Measurements from ENCODE around the gene ZNF598. TPM values are rescaled to one million over a fixed set of nuclear protein-coding genes. Genes with fewer than 3 reads are reported as not detected.

ZNF598 gene
- total and polyA plus RNA-seq, 2 of the 13 experiments (the other 11 are each of a cell fraction or from before 2014, with no cell fraction given): 13.5 to 14.2 TPM

- peaks cover 24 to 44% of the 10 kb centered on the region in 2 experiments for H3K36me3 ChIP-seq (replicated peaks in 1 of 2; ENCODE audit: control insufficient read depth in 1 of 2, insufficient read depth in 2 of 2, low read length in 2 of 2)
- ATAC-seq (peak; percentile 89), DNase-seq (ENCODE audit: low spot score) (peak; percentile 92), FAIRE-seq (peak; percentile 92)
- WGBS (ENCODE audit: low lambda C conversion rate): 0% methylated on average over 1 of the region's 36 CpGs
- BruUV-seq (replicated peaks): no TSS peak
- peak overlapping the region; percentile 42 for H3K4me2 ChIP-seq (ENCODE audit: low read depth, low read length)
- peak overlapping the region in 1 of 3 experiments; percentile 17; a peak in 1 of 6 replicates for H3K4me3 ChIP-seq (replicated peaks in 1 of 3; ENCODE audit: insufficient read depth in 1 of 3, low read depth in 2 of 3, low read length in 3 of 3)
- H2AFZ ChIP-seq (ENCODE audit: low read length): no peak overlapping the region
- H3K27ac ChIP-seq (ENCODE audit: extremely low read length, insufficient read depth, low read length): peak overlapping the region; percentile 1
- in situ Hi-C loops (cut with HindIII; ENCODE audit: extremely low pct_ligation_motif_present, low pct_unique_long_range_greater_than_20kb): no loop called here
- intact Hi-C loops (cut with micrococcal nuclease; ENCODE audit: unreplicated experiment): no loop called here
- H3K9ac ChIP-seq (ENCODE audit: insufficient read depth, low read depth, low read length): no peak overlapping the region
- peaks cover 42% of the 10 kb centered on the region for H3K4me1 ChIP-seq (ENCODE audit: insufficient read depth, low read length)
- H3K79me2 ChIP-seq (ENCODE audit: insufficient read depth, low read length): peaks cover 42% of the 10 kb centered on the region
- CTCF ChIA-PET (ENCODE audit: low intra/inter-chr PET ratio, low total read pairs): interaction anchor here (0.7 to 1.8 kb wide), 5 partner anchors 14 to 141 kb away, joined by 3 to 10 read pairs (median 5); partner anchors contain the start of genes GFER and SYNGR3
- H3K27me3 ChIP-seq (ENCODE audit: control insufficient read depth in 1 of 2, insufficient read depth in 2 of 2, low read length in 2 of 2): no peaks in the 10 kb centered on the region
- H4K20me1 ChIP-seq (ENCODE audit: insufficient read depth, low read length): peaks cover 18% of the 10 kb centered on the region; the same call in 1 of the 2 replicates
- POLR2A ChIA-PET: interaction anchor here (0.8 to 2.8 kb wide), 15 partner anchors 10 to 151 kb away, joined by 3 to 27 read pairs (median 5); partner anchors contain the start of genes GFER, NOXO1, NPW and NTHL1
- no peaks in the 10 kb centered on the region for H3K9me3 ChIP-seq (ENCODE audit: low read length)
- TF ChIP-seq ZFP62 (CRISPR knock-in tag; IDR thresholded peaks at IDR 0.05) (no peak), ZNF749 (CRISPR knock-in tag; IDR thresholded peaks at IDR 0.05; ENCODE audit: borderline replicate concordance) (no peak), ZNF280D (CRISPR knock-in tag; IDR thresholded peaks at IDR 0.05) (0 out of 2 replicates have a peak, but pooled peaks have one; percentile 59), HMG20A (CRISPR knock-in tag; IDR thresholded peaks at IDR 0.05; ENCODE audit: borderline replicate concordance) (no peak), ARNTL (CRISPR knock-in tag; IDR thresholded peaks at IDR 0.05) (0 out of 2 replicates have a peak, but pooled peaks have one; percentile 27), HOXA5 (CRISPR knock-in tag; IDR thresholded peaks at IDR 0.05) (0 out of 2 replicates have a peak, but pooled peaks have one; percentile 28), ATF7-NPFF (CRISPR knock-in tag; IDR thresholded peaks at IDR 0.05; ENCODE audit: low read depth) (peak; percentile 46; the same call in 1 of the 2 replicates), SP4 (CRISPR knock-in tag; IDR thresholded peaks at IDR 0.05) (peak; percentile 83), SP5 (CRISPR knock-in tag; IDR thresholded peaks at IDR 0.05; ENCODE audit: borderline replicate concordance, low read depth) (peak; percentile 91), DRAP1 (CRISPR knock-in tag; IDR thresholded peaks at IDR 0.05) (peak; percentile 55; the same call in 1 of the 2 replicates), SAP130 (CRISPR knock-in tag; IDR thresholded peaks at IDR 0.05; ENCODE audit: low read depth) (peak; percentile 92), HIC2 (CRISPR knock-in tag; IDR thresholded peaks at IDR 0.05; ENCODE audit: low read depth) (peak; percentile 66; the same call in 1 of the 2 replicates), FOXK1 (CRISPR knock-in tag; IDR thresholded peaks at IDR 0.05; ENCODE audit: borderline replicate concordance, low read depth) (peak; percentile 49; the same call in 1 of the 2 replicates), HNRNPLL (IDR thresholded peaks at IDR 0.05; ENCODE audit: low read depth, low read length, poor library complexity, severe bottlenecking) (peak; percentile 59), GATAD1 (CRISPR knock-in tag; IDR thresholded peaks at IDR 0.05) (0 out of 2 replicates have a peak, but pooled peaks have one; percentile 47), GABPA (IDR thresholded peaks at IDR 0.05; ENCODE audit: low read depth, low read length) (no peak), GABPA (CRISPR knock-in tag; IDR thresholded peaks at IDR 0.05; ENCODE audit: low read depth) (peak; percentile 55; the same call in 1 of the 2 replicates), KDM4B (CRISPR knock-in tag; IDR thresholded peaks at IDR 0.05) (peak; percentile 68; the same call in 1 of the 2 replicates), SMC3 (IDR thresholded peaks at IDR 0.05; ENCODE audit: low read length) (peak; percentile 48; the same call in 1 of the 2 replicates)
These were observed 5.6 kb downstream of the ZNF598 start for GRCh38 chr16:2003827-2004641.

All from HepG2 (cell line).